HEK293 (cell line): ENCODE measurements around the gene ORMDL2.

ENCODE experiments used
- CTCF ChIA-PET: fragments of 350-600 bp; formaldehyde crosslinking; extraction: SDS; loops from one replicate; lab custom pipeline; 2021; ENCODE audit warnings: antibody characterized with exemption; lab: Yijun Ruan, JAX
- POLR2A ChIA-PET: fragments of 300-600 bp; formaldehyde crosslinking; extraction: SDS; loops from one replicate; lab custom pipeline; 2020; ENCODE audit warnings: antibody characterized with exemption, inconsistent platforms; lab: Yijun Ruan, JAX
- H3K27ac ChIP-seq: fragments of 200-500 bp; sonication (Bioruptor generic); 2 replicates; pipeline ENCODE4 v1.5.1; 2014; ENCODE audit warnings: low read depth, low read length, control low read depth, inconsistent platforms; ENCODE audit errors: extremely low read depth
- H3K36me3 ChIP-seq, 2 experiments: fragments of 200-500 bp in 1 of 2; sonication (Bioruptor generic) in 1 of 2; 1 replicate in 1 of 2; 2 replicates in 1 of 2; pipeline ENCODE4 v1.5.1; 2014 to 2017; ENCODE audit warnings: inconsistent platforms in 2 of 2, low read length in 2 of 2; ENCODE audit not compliant: control insufficient read depth in 2 of 2, insufficient read depth in 1 of 2
- H3K4me1 ChIP-seq: fragments of 200-500 bp; sonication (Bioruptor generic); 2 replicates; pipeline ENCODE4 v1.5.1; 2014; ENCODE audit warnings: mild to moderate bottlenecking, low read length, inconsistent platforms; ENCODE audit not compliant: control insufficient read depth, insufficient read depth
- H3K4me3 ChIP-seq: 2 replicates; pipeline ENCODE4 v1.5.1; 2011; ENCODE audit warnings: low read depth, mild to moderate bottlenecking, control low read depth, low read length, moderate library complexity
- H3K9me3 ChIP-seq: fragments of 200-500 bp; sonication (Bioruptor generic); 2 replicates; pipeline ENCODE4 v1.5.1; 2014; ENCODE audit warnings: low read depth, low read length, inconsistent platforms; ENCODE audit not compliant: control insufficient read depth, insufficient read depth
- GLI4 ChIP-seq: fragments of 450-650 bp; formaldehyde crosslinking; IDR thresholded peaks from 2 replicates; pipeline ENCODE4 v1.5.1; 2016; ENCODE audit warnings: missing biosample characterization, missing genetic modification characterization
- KLF1 ChIP-seq: fragments of 450-650 bp; formaldehyde crosslinking; IDR thresholded peaks from 2 replicates; pipeline ENCODE4 v1.5.1; 2016; ENCODE audit warnings: missing biosample characterization, missing genetic modification characterization
- OSR2 ChIP-seq: fragments of 450-650 bp; formaldehyde crosslinking; IDR thresholded peaks from 2 replicates; pipeline ENCODE4 v1.5.1; 2016; ENCODE audit warnings: missing biosample characterization, missing genetic modification characterization
- OVOL3 ChIP-seq: fragments of 450-650 bp; formaldehyde crosslinking; IDR thresholded peaks from 2 replicates; pipeline ENCODE4 v1.5.1; 2016; ENCODE audit warnings: missing biosample characterization, missing genetic modification characterization
- PBX3 ChIP-seq: sonication (generic); formaldehyde crosslinking; IDR thresholded peaks from 2 replicates; pipeline ENCODE4 v1.8.1; 2022; ENCODE audit warnings: mild to moderate bottlenecking, moderate library complexity, missing genetic modification reagents
- REPIN1 ChIP-seq: fragments of 450-650 bp; formaldehyde crosslinking; IDR thresholded peaks from 2 replicates; pipeline ENCODE4 v1.5.1; 2017; ENCODE audit warnings: missing biosample characterization, missing genetic modification characterization, low read depth
- ZBTB21 ChIP-seq: fragments of 450-650 bp; formaldehyde crosslinking; IDR thresholded peaks from 2 replicates; pipeline ENCODE4 v1.5.1; 2017; ENCODE audit warnings: missing biosample characterization, missing genetic modification characterization
- ZBTB44 ChIP-seq: fragments of 450-650 bp; IDR thresholded peaks from 2 replicates; pipeline ENCODE4 v1.5.1; 2018; ENCODE audit warnings: missing biosample characterization, mild to moderate bottlenecking, missing genetic modification characterization
- ZIC2 ChIP-seq: fragments of 450-650 bp; formaldehyde crosslinking; IDR thresholded peaks from 2 replicates; pipeline ENCODE4 v1.5.1; 2016; ENCODE audit warnings: missing biosample characterization, missing genetic modification characterization
- ZNF140 ChIP-seq: fragments of 450-650 bp; formaldehyde crosslinking; IDR thresholded peaks from 2 replicates; pipeline ENCODE4 v1.5.1; 2016; ENCODE audit warnings: missing biosample characterization, missing genetic modification characterization
- ZNF223 ChIP-seq: fragments of 450-650 bp; formaldehyde crosslinking; IDR thresholded peaks from 2 replicates; pipeline ENCODE4 v1.5.1; 2016; ENCODE audit warnings: missing biosample characterization, missing genetic modification characterization
- ZNF24 ChIP-seq: fragments of 450-650 bp; formaldehyde crosslinking; IDR thresholded peaks from 2 replicates; pipeline ENCODE4 v1.5.1; 2016; ENCODE audit warnings: missing biosample characterization, missing genetic modification characterization
- ZNF248 ChIP-seq: fragments of 450-650 bp; formaldehyde crosslinking; IDR thresholded peaks from 2 replicates; pipeline ENCODE4 v1.5.1; 2017; ENCODE audit warnings: missing biosample characterization, missing genetic modification characterization
- ZNF366 ChIP-seq: fragments of 450-650 bp; formaldehyde crosslinking; conservative IDR thresholded peaks from 2 replicates; pipeline ENCODE4 v1.5.1; 2016; ENCODE audit warnings: missing biosample characterization, missing genetic modification characterization
- ZNF391 ChIP-seq: fragments of 450-650 bp; formaldehyde crosslinking; IDR thresholded peaks from 2 replicates; pipeline ENCODE4 v1.5.1; 2016; ENCODE audit warnings: low read depth, missing biosample characterization, missing genetic modification characterization, borderline replicate concordance
- ZNF433 ChIP-seq: fragments of 450-650 bp; formaldehyde crosslinking; IDR thresholded peaks from 2 replicates; pipeline ENCODE4 v1.5.1; 2016; ENCODE audit warnings: missing biosample characterization, missing genetic modification characterization, low read depth
- ZNF488 ChIP-seq: fragments of 450-650 bp; formaldehyde crosslinking; IDR thresholded peaks from 2 replicates; pipeline ENCODE4 v1.5.1; 2016; ENCODE audit warnings: missing biosample characterization, missing genetic modification characterization
- ZNF549 ChIP-seq: fragments of 450-650 bp; IDR thresholded peaks from 2 replicates; pipeline ENCODE4 v1.5.1; 2018; ENCODE audit warnings: missing biosample characterization, missing genetic modification characterization, mild to moderate bottlenecking, inconsistent platforms, moderate library complexity
- ZNF580 ChIP-seq: fragments of 450-650 bp; formaldehyde crosslinking; IDR thresholded peaks from 2 replicates; pipeline ENCODE4 v1.5.1; 2016; ENCODE audit warnings: missing biosample characterization, missing genetic modification characterization
- ZNF645 ChIP-seq: fragments of 450-650 bp; formaldehyde crosslinking; IDR thresholded peaks from 2 replicates; pipeline ENCODE4; 2016; ENCODE audit warnings: missing biosample characterization, missing genetic modification characterization

ORMDL2 gene

GRCh38 chr12:55839345-55840140 lies 21.7 kb downstream of the ORMDL2 start:
- no peak overlapping the region for H3K27ac ChIP-seq
- H3K4me3 ChIP-seq = no peak overlapping the region
- no peaks in the 10 kb centered on the region for H3K4me1 ChIP-seq
- TF ChIP-seq OVOL3 (tag by site-specific recombination) = no peak
- no peak for TF ChIP-seq ZNF248 (tag by site-specific recombination)
- TF ChIP-seq ZNF433 (tag by site-specific recombination) = no peak
- no peak for TF ChIP-seq ZNF549
- no peak for TF ChIP-seq REPIN1
- no peak for TF ChIP-seq ZNF140 (tag by site-specific recombination)
- TF ChIP-seq ZNF488 = no peak
- no peak for TF ChIP-seq ZIC2
- TF ChIP-seq PBX3 (CRISPR knock-in tag) = no peak
- TF ChIP-seq ZNF580 (tag by site-specific recombination) = no peak
- no peak for TF ChIP-seq GLI4 (tag by site-specific recombination)
- no peak for TF ChIP-seq ZBTB21
- TF ChIP-seq OSR2 (tag by site-specific recombination) = no peak
- no peak for TF ChIP-seq ZBTB44 (tag by site-specific recombination)
- TF ChIP-seq ZNF24 (tag by site-specific recombination) = no peak
- TF ChIP-seq KLF1 = no peak
- TF ChIP-seq ZNF223 (tag by site-specific recombination) = no peak
- no peak for TF ChIP-seq ZNF366 (tag by site-specific recombination)
- TF ChIP-seq ZNF645 = no peak
- no peak for TF ChIP-seq ZNF391 (tag by site-specific recombination)
- POLR2A ChIA-PET = interaction anchor here (0.7 kb wide), 1 partner anchor 10 kb away, joined by 3 read pairs; no protein-coding TSS in a partner anchor
- no peaks in the 10 kb centered on the region for H3K9me3 ChIP-seq
- H3K36me3 ChIP-seq = no peaks in the 10 kb centered on the region
- CTCF ChIA-PET = no interaction called here
